Thyroid gland (tissue), 4 donors: ENCODE measurements around the gene NKX3-2.

Experiments used
- CTCF ChIP-seq, 6 experiments: fragments of 200-600 bp in 3 of 6; fragments of 450-650 bp in 3 of 6; sonication (generic) in 3 of 6; IDR thresholded peaks; one replicate each; pipeline ENCODE4 v1.5.1; 2016 to 2019; ENCODE audit warnings: antibody characterized with exemption in 6 of 6, mild to moderate bottlenecking in 2 of 6, inconsistent platforms in 1 of 6, moderate library complexity in 1 of 6
- POLR2A ChIP-seq, 2 donors: fragments of 450-650 bp; IDR thresholded peaks; one replicate each; pipeline ENCODE4 v1.6.1; 2017; ENCODE audit warnings: antibody characterized with exemption in 2 of 2, mild to moderate bottlenecking in 2 of 2, moderate library complexity in 1 of 2

GRCh38 chr4:13531625-13531998 is 12.7 kb downstream of the NKX3-2 start:
- TF ChIP-seq CTCF (IDR thresholded peaks at IDR 0.05) (no peak), POLR2A (IDR thresholded peaks at IDR 0.05) (no peak)
